RKO (cell line): ENCODE results near the gene ANAPC2.

ENCODE experiments used
- DNase-seq: peaks from one replicate; pipeline ENCODE4 v3.0.0-alpha.2; 2016; ENCODE audit warnings: low spot score

Gene ANAPC2

GRCh38 chr9:137175345-137175961 is 12.9 kb downstream of the ANAPC2 start:
- no peak for DNase-seq

GRCh38 chr9:137174722-137175293 is 13.6 kb downstream of the ANAPC2 start:
- no peak for DNase-seq

- DNase-seq, result no peak
Measured at GRCh38 chr9:137173796-137174664, 14.3 kb downstream of the ANAPC2 start.

GRCh38 chr9:137172901-137173795 is 15.2 kb downstream of the ANAPC2 start:
- DNase-seq, result no peak

- no peak for DNase-seq
Measured at GRCh38 chr9:137171149-137171900, 17.0 kb downstream of the ANAPC2 start.

- no peak for DNase-seq
Measured at GRCh38 chr9:137170486-137171148, 17.7 kb downstream of the ANAPC2 start.

GRCh38 chr9:137169896-137170358 is 18.4 kb downstream of the ANAPC2 start, which contains the start of gene LRRC26:
TSS of gene LRRC26 (minus strand) at chr9:137170051. CDS start at chr9:137169943, 108 bp downstream.
- DNase-seq, result no peak

- peak; percentile 97 for DNase-seq
Measured at GRCh38 chr9:137168904-137169856, 19.2 kb downstream of the ANAPC2 start.

GRCh38 chr9:137168573-137168903 is 19.8 kb downstream of the ANAPC2 start:
- DNase-seq, result peak; percentile 77

GRCh38 chr9:137167747-137168572 is 20.4 kb downstream of the ANAPC2 start:
- peak; percentile 94 for DNase-seq

- DNase-seq, result peak; percentile 68
Measured at GRCh38 chr9:137167277-137167746, 21.0 kb downstream of the ANAPC2 start.

- DNase-seq, result no peak
Measured at GRCh38 chr9:137166380-137167229, 21.8 kb downstream of the ANAPC2 start.

- no peak for DNase-seq
Measured at GRCh38 chr9:137165250-137165836, 23.0 kb downstream of the ANAPC2 start.

GRCh38 chr9:137164370-137165249 is 23.8 kb downstream of the ANAPC2 start:
- no peak for DNase-seq

- DNase-seq, result no peak
Measured at GRCh38 chr9:137163805-137164204, 24.6 kb downstream of the ANAPC2 start.

- no peak for DNase-seq
Measured at GRCh38 chr9:137163365-137163715, 25.0 kb downstream of the ANAPC2 start.
